Endothelial cell of umbilical vein (primary cell): Measurements from ENCODE around the gene C19orf67.

Experiments
- EZH2 ChIP-seq: IDR thresholded peaks from 2 replicates; pipeline ENCODE4 v1.6.1; 2012; ENCODE audit warnings: borderline replicate concordance, low read depth, mild to moderate bottlenecking, moderate library complexity, low read length, inconsistent platforms; ENCODE audit not compliant: severe bottlenecking
- FOS ChIP-seq: IDR thresholded peaks from 2 replicates; pipeline ENCODE4 v1.6.1; 2011; ENCODE audit warnings: mild to moderate bottlenecking, low read length, moderate library complexity, borderline replicate concordance; ENCODE audit not compliant: insufficient read depth
- GATA2 ChIP-seq: IDR thresholded peaks from 2 replicates; pipeline ENCODE4 v1.7.0; 2011; ENCODE audit warnings: low read depth, mild to moderate bottlenecking, moderate library complexity, mixed read lengths, low read length; ENCODE audit not compliant: insufficient read length, insufficient read depth
- MYC ChIP-seq: IDR thresholded peaks from one replicate; pipeline ENCODE4 v1.6.1; 2011; ENCODE audit warnings: mild to moderate bottlenecking, low read depth, low read length
- POLR2A ChIP-seq: IDR thresholded peaks from 2 replicates; pipeline ENCODE4 v1.6.1; 2012; ENCODE audit warnings: low read depth, mild to moderate bottlenecking, control low read depth, low read length
- POLR2AphosphoS5 ChIP-seq: IDR thresholded peaks from 2 replicates; pipeline ENCODE4 v1.6.1; 2012; ENCODE audit warnings: low read depth, mild to moderate bottlenecking, control low read depth, low read length, moderate library complexity; ENCODE audit not compliant: insufficient read depth
- TF ChIP-seq, protein P1 (sequence below): IDR thresholded peaks from 2 replicates; pipeline ENCODE4 v1.6.1; 2011; ENCODE audit not compliant: insufficient read depth, insufficient read length
- TF ChIP-seq, protein P2 (sequence below), 2 donors: IDR thresholded peaks; 1 replicate in 1 of 2; 2 replicates in 1 of 2; pipeline ENCODE4 v1.5.1; 2011; ENCODE audit warnings: low read length in 2 of 2, mild to moderate bottlenecking in 2 of 2, moderate library complexity in 2 of 2, control low read depth in 1 of 2, inconsistent platforms in 1 of 2, low read depth in 1 of 2; ENCODE audit not compliant: insufficient read depth in 1 of 2; ENCODE audit errors: extremely low read depth in 1 of 2

DNA sequence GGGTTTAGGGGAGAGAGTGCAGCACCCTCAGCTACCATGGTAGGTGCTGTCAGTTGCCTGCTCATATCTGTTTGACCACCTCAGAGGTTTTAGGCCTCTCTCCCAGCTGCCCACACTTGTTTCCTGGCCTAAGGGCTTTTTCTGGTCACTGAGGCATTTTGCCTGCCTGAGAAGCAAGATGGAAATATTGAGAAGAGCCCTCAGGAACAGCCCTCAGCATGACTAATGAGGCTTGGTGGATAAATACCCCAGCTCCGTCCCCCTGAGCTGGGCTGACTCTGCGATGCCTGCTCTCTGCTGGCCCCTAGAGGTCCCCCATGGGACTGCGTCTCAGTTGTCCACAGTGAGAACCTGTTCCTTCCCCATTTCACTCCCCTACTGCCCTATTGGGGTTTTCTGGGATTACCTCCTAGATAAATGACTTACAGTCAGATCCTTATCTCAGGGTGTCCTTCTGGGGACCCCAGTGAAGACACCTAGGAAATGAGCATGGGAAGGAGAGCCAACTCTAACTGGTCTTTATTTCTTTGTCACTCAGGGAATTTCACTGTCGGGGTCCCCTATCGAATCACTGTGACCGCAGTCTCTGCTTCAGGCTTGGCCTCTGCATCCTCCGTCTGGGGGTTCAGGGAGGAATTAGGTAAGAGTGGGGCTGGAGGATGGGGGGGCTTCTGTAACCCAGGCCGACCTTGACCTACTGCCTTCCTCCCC is 37.0 kb downstream of the C19orf67 start:
- TF ChIP-seq, protein P1, sequence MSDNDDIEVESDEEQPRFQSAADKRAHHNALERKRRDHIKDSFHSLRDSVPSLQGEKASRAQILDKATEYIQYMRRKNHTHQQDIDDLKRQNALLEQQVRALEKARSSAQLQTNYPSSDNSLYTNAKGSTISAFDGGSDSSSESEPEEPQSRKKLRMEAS = no peak
- TF ChIP-seq, protein P2, sequence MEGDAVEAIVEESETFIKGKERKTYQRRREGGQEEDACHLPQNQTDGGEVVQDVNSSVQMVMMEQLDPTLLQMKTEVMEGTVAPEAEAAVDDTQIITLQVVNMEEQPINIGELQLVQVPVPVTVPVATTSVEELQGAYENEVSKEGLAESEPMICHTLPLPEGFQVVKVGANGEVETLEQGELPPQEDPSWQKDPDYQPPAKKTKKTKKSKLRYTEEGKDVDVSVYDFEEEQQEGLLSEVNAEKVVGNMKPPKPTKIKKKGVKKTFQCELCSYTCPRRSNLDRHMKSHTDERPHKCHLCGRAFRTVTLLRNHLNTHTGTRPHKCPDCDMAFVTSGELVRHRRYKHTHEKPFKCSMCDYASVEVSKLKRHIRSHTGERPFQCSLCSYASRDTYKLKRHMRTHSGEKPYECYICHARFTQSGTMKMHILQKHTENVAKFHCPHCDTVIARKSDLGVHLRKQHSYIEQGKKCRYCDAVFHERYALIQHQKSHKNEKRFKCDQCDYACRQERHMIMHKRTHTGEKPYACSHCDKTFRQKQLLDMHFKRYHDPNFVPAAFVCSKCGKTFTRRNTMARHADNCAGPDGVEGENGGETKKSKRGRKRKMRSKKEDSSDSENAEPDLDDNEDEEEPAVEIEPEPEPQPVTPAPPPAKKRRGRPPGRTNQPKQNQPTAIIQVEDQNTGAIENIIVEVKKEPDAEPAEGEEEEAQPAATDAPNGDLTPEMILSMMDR (IDR thresholded peaks at IDR 0.05; ENCODE audit: extremely low read depth in 1 of 2, insufficient read depth in 1 of 2, low read depth in 1 of 2, low read length in 2 of 2) = peak; percentile 83 to 91
- no peak for TF ChIP-seq GATA2
- no peak for TF ChIP-seq POLR2AphosphoS5
- TF ChIP-seq POLR2A = no peak
- TF ChIP-seq EZH2 = no peak
- TF ChIP-seq FOS = no peak
- no peak for TF ChIP-seq MYC
